ENCODE data around the gene ATP9B.

- no peak for TF ChIP-seq POLR2AphosphoS5 (IDR thresholded peaks at IDR 0.05)
- no peak for TF ChIP-seq CTCF (IDR thresholded peaks at IDR 0.05)
Observed at GRCh38 chr18:79367989-79368388, 298.8 kb downstream of the ATP9B start.

Measured in sigmoid colon (tissue), 4 donors.